HG03060 (cell line): Measurements from ENCODE around the gene FAM229A.
"Not testable (repeated sequence)": the region's sequence is repeated elsewhere in the genome, so short reads cannot be mapped to it uniquely, and the experiment has no call there.

Source experiments
- ATAC-seq: cut with Tn5 transposase; IDR thresholded peaks from one replicate; pipeline ENCODE4 v1.9.1; 2021; ENCODE audit warnings: low read depth, moderate number of reproducible peaks; ENCODE audit not compliant: unreplicated experiment

FAM229A gene

GRCh38 chr1:32377541-32378220 lies 15.4 kb upstream of the FAM229A start:
- no peak for ATAC-seq

DNA sequence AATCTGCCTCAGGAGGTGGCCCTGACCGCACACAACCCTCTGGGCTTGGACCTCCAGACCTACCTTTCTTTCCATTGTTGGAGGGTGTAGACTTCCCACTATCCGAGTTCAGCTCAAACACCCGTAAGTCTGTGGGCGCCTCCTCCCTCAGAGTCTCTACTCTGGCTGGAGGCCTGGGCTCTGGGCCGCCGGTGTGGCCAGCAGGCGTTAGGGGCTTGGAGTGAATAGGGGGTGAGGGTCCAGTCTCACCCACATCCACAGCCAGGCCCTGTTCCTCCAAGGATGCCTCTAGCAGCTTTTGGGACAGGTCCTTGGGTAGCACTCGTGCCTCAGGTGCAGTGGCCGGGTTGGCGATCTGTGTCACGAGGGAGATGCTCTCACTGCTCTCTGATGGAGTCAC lies 13.9 kb upstream of the FAM229A start:
- no peak for ATAC-seq

- no peak for ATAC-seq
Measured at GRCh38 chr1:32373996-32374592, 11.8 kb upstream of the FAM229A start.

DNA sequence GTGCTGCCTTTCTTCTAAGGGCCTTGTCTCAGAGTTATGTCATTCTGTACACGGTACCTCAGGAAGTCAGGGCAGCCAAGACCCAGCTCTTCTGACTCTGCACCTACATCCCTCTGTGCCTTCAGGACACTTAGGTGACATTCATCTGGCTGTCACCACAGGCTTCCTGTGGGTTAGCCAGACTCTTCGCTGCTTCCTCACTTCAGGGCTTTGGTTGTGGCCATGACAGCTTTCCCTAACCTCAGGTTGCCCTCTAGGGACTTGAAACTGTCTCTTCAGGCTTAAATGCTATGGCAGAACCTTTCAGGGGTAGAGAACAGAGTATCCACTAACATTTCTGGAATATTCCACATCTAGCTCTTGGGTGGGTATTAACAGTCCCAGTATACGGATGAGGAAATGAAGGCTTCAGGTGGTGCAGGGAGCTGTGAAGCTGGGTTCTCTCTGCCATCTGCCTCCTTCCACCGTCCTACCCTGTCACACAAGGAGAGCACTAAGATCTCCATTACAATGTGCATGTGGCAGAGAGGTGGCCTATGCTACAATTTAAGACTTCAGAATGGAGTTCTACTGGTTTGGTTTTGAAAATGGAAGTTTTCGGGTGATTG lies 10.0 kb upstream of the FAM229A start:
- no peak for ATAC-seq

DNA sequence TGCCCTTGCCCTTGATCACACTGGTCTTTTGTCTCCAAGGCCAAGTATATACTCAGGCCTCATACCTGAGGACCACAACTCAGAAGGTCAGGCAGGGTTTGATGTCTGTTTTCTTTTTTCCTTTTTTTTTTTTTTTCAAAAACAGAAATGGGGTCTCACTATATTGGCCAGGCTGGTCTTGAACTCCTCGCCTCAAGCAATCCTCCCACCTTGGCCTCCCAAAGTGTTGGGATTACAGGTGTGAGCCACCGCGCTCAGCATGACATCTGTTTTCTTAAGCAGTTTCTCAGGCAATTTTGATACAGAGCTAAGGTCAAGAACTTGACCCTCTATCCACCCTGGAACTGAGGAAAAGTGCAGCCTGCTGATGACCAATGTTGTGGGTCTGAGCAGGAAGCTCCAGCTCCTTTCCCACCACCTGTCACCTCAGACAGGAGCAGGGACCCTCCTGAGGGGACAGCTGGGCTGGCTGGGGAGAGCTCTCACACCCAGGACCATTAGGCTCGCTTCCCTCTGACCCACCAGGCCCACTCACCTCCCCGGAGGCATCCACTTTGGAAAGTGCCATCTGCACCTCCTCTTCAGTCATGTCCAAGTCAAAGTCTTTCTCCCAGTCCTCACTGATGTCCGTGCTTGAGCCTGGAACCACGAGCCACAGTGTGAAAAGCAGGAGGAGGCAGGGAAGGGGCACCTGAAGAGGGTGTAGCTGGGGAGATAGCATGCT lies 5.8 kb upstream of the FAM229A start:
- ATAC-seq: no peak

GRCh38 chr1:32365445-32365844 lies 3.2 kb upstream of the FAM229A start:
- no peak for ATAC-seq

DNA sequence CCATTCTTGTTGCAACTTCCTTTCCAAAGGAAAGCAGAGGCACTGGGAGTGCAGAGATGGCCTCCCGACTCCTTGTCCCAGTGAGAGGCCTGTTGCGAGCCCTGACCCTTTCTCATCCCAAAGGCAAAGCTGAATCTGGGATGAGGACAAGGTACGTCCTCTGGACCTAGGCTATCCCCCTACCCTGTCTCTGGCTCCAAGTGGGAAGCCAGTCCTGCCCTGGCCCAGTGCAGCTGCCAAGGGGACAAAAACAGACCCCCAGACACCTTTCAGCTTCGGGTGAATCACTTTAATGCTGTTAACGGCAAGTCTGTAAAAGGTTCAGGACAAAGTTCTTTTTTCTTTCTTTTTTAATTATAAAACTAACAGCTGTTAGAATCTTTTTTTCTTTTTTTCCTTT lies 2.6 kb upstream of the FAM229A start:
- ATAC-seq: no peak

- no peak for ATAC-seq
Measured at GRCh38 chr1:32363713-32364112, 1.4 kb upstream of the FAM229A start.

- ATAC-seq: no peak
Measured at GRCh38 chr1:32361674-32362473, 411 bp downstream of the FAM229A start.

DNA sequence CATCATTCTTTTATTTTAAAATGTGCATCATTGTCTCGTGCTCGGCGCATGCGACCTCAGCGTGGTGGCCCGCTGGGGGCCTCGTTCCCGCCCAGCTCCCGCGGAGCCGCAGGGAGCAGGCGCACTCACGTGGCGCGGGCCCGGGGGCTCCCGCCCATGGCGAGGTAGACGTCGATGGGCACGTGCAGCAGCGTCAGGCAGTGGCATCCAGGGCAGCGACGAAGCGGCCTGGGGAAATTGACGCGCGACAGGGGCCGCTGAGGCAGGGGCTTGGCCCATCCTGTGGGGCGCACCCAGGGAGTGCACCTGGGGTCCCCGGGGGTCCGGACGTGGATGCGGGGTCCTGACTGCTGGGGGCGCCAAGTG lies 994 bp downstream of the FAM229A start:
- ATAC-seq: no peak

GRCh38 chr1:32358435-32358834 lies 3.9 kb downstream of the FAM229A start:
- ATAC-seq: no peak

GRCh38 chr1:32357614-32358013 lies 4.7 kb downstream of the FAM229A start:
- no peak for ATAC-seq

DNA sequence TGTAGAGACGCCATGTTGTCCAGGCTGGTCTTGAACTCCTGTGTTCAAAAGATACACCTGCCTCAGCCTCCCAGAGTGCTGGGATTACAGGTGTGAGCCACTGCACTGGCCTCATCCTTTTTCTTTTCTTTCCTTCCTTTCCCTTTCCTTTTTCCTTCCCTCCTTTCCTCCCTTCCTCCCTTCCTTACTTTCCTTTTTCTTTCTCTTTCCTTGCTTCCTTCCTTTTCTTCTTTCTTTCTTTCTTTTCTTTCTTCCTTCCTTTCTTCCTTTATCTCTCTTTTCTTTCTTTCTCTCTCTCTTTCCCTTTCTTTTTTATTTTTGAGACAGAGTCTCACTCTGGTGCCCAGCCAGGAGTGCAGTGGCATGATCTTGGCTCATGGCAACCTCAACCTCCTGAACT lies 5.8 kb downstream of the FAM229A start:
- no peak for ATAC-seq

DNA sequence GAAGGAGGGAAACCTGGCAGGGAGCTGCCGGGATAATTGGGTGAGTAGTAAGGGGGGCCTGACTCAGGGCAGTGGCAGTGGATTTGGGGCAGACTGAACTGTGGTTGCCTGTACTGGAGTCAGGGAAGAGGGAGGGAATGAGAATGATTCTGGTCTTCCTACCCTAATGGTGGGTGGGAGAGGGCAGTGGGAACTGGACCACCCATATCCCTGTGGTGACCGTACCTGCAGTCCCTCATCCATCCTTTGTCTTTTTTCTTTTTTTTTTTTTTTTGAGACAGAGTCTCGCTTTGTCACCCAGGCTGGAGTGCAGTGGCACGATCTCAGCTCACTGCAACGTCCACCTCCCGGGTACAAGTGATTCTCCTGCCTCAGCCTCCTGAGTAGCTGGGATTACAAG lies 6.5 kb downstream of the FAM229A start:
- ATAC-seq: not testable (repeated sequence)

GRCh38 chr1:32353886-32354570 lies 8.3 kb downstream of the FAM229A start:
- ATAC-seq: no peak

DNA sequence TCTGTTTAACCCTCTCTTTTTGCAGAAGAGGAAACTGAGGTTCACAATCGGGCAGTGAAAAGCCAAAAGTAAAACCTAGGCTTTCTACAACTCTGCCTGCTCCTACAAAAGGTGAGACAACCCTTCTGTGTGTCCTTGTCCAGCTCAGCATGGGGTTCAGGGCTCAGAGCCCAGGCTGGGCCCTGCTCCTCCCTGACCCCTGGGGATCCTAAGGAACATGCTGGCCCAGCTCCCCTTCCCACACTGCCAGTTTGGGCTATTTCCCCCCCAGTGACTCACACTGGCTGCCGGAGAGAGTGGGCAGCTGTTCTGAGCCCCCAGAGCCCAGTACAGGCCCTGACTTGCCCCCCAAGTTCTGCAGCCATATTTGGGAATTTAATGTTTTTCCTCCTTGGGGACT lies 8.9 kb downstream of the FAM229A start:
- ATAC-seq: no peak

DNA sequence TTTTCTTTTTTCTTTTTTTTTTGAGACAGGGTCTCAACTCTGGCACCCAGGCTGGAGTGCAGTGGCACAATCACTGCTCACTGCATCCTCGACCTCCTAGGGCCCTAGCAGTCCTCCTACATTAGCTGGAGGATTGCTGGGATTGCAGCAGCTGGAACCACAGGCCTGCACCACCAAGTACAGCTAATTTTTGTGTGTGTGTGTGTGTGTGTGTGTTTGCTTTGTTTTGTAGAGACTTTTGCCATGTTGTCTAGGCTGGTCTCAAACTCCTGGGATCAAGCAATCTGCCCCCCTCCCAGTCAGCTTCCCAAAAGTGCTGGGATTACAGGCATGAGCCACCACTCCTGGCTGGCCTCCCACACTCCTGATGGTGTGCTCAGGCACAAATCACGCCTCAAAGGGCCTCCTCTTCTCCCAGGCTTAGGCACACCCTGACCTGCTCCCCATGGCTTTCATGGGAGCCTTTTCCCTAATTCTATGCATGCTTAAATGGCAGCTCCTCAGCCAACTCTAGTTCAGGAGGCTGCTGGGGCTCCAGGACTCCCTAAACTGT lies 9.4 kb downstream of the FAM229A start:
- ATAC-seq: no peak

DNA sequence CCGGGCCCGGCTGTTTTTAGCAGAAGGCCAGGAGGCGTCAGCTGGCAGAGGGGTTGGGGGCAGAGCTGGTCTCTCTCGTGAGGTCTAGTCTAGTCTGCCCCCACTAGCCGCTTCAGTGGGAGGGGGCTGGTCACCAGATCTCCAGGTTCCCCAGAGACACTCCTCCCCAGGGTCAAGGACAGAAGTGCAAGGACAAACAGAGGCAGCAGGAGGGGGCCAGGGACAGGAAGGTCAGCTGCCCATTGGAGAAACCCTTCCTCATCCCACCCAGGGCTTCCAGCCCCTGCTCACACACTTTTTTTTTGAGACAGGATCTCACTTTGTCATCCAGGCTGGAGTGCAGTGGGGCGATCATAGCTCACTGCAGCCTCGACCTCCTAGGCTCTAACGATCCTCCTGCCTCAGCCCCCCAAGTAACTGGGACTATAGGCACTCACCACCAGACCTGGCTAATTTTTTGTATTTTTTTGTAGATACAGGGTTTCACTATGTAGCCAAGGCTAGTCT lies 10.0 kb downstream of the FAM229A start:
- no peak for ATAC-seq

- ATAC-seq: no peak
Measured at GRCh38 chr1:32351399-32352238, 10.7 kb downstream of the FAM229A start.
